ENCODE measurements around the gene BIRC5. TPM values are rescaled to one million over a fixed set of nuclear protein-coding genes. Genes with fewer than 3 reads are reported as not detected.

BIRC5 gene
- polyA plus RNA-seq, 1 experiment: 15.3 TPM

GRCh38 chr17:78268191-78268874, 54.3 kb downstream of the BIRC5 start:
- Histone ChIP-seq H3K27ac (ENCODE audit: low read depth, low read length) (no peak overlapping the region), H3K9me3 (ENCODE audit: control insufficient read depth, insufficient read depth, low read length) (no peaks in the 10 kb centered on the region), H3K27me3 (ENCODE audit: control insufficient read depth, insufficient read depth, low read length) (peaks cover 35% of the 10 kb centered on the region), H3K4me3 (ENCODE audit: low read depth, low read length) (no peak overlapping the region)
- no peak for TF ChIP-seq CTCF (IDR thresholded peaks at IDR 0.05; ENCODE audit: low read depth, low read length)
- ChIA-PET POLR2A (interaction anchor here (0.6 kb wide), 2 partner anchors 13 to 89 kb away, joined by 3 to 4 read pairs; no protein-coding TSS in a partner anchor), CTCF (interaction anchor here (1.5 to 2.1 kb wide), 2 partner anchors 17 to 154 kb away, joined by 5 to 7 read pairs; no protein-coding TSS in a partner anchor)
- no peak for DNase-seq (ENCODE audit: low read depth, low spot score)

- H3K27me3 ChIP-seq (ENCODE audit: control insufficient read depth, insufficient read depth, low read length): peaks cover 35% of the 10 kb centered on the region
- ChIA-PET POLR2A (interaction anchor here (0.5 to 0.6 kb wide), 4 partner anchors 14 to 200 kb away, joined by 3 to 8 read pairs (median 4); no protein-coding TSS in a partner anchor), CTCF (interaction anchor here (1.1 to 2.1 kb wide), 3 partner anchors 18 to 153 kb away, joined by 5 to 7 read pairs (median 5); no protein-coding TSS in a partner anchor)
- H3K4me3 ChIP-seq (ENCODE audit: low read depth, low read length): no peak overlapping the region
- H3K9me3 ChIP-seq (ENCODE audit: control insufficient read depth, insufficient read depth, low read length): no peaks in the 10 kb centered on the region; the same call in 1 of the 2 replicates
- no peak overlapping the region for H3K27ac ChIP-seq (ENCODE audit: low read depth, low read length)
- no peak for DNase-seq (ENCODE audit: low read depth, low spot score)
- TF ChIP-seq CTCF (IDR thresholded peaks at IDR 0.05; ENCODE audit: low read depth, low read length): no peak
Measured at GRCh38 chr17:78268951-78269905, 55.2 kb downstream of the BIRC5 start.

GRCh38 chr17:78269955-78270381, 55.9 kb downstream of the BIRC5 start:
- POLR2A ChIA-PET: interaction anchor here (0.5 kb wide), 1 partner anchor 200 kb away, joined by 8 read pairs; no protein-coding TSS in a partner anchor

GRCh38 chr17:78271419-78272170, 57.5 kb downstream of the BIRC5 start:
- CTCF ChIA-PET: interaction anchor here (0.6 kb wide), 1 partner anchor 21 kb away, joined by 3 read pairs; no protein-coding TSS in a partner anchor
- peaks cover 37% of the 10 kb centered on the region for H3K27me3 ChIP-seq (ENCODE audit: control insufficient read depth, insufficient read depth, low read length)

More at GRCh38 chr17:78269955-78270381, 55.9 kb downstream of the BIRC5 start:
- H3K9me3 ChIP-seq (ENCODE audit: control insufficient read depth, insufficient read depth, low read length): no peaks in the 10 kb centered on the region; the same call in 1 of the 2 replicates
- DNase-seq (ENCODE audit: low read depth, low spot score): no peak
- TF ChIP-seq CTCF (IDR thresholded peaks at IDR 0.05; ENCODE audit: low read depth, low read length): no peak
- no peak overlapping the region for H3K4me3 ChIP-seq (ENCODE audit: low read depth, low read length)
- no peak overlapping the region for H3K27ac ChIP-seq (ENCODE audit: low read depth, low read length)
- peaks cover 35% of the 10 kb centered on the region for H3K27me3 ChIP-seq (ENCODE audit: control insufficient read depth, insufficient read depth, low read length)
- CTCF ChIA-PET: interaction anchor here (1.1 to 2.1 kb wide), 3 partner anchors 19 to 152 kb away, joined by 5 to 7 read pairs (median 5); no protein-coding TSS in a partner anchor

More at GRCh38 chr17:78271419-78272170, 57.5 kb downstream of the BIRC5 start:
- Histone ChIP-seq H3K9me3 (ENCODE audit: control insufficient read depth, insufficient read depth, low read length) (no peaks in the 10 kb centered on the region; the same call in 1 of the 2 replicates), H3K4me3 (ENCODE audit: low read depth, low read length) (no peak overlapping the region), H3K27ac (ENCODE audit: low read depth, low read length) (no peak overlapping the region)
- no peak for DNase-seq (ENCODE audit: low read depth, low spot score)
- no peak for TF ChIP-seq CTCF (IDR thresholded peaks at IDR 0.05; ENCODE audit: low read depth, low read length)
- POLR2A ChIA-PET: interaction anchor here (0.6 kb wide), 1 partner anchor 25 kb away, joined by 3 read pairs; no protein-coding TSS in a partner anchor
